Measurements from ENCODE around the gene P2RX1.

The P2RX1 gene

DNA sequence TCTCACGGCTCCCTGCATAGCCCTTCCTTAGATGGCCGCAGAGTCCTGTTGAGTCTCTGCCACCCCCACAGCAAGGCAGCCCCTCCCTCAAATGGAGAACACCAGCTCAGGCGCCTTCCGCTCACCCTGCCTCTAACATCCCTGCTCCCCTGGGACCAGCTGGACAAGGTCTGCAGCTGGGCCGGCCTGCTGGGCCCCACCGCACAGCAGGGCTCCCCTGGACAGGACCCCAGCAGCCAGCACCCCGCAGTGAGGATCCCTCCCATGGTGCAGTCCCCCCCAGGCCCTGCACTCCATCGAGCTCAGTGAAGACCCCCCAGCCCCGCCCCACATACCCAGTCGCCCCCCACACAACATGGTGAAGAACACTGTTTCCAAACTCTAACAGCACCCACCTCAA is 37.8 kb upstream of the P2RX1 start:
- Histone ChIP-seq H3K36me3 (ENCODE audit: control insufficient read depth, insufficient read depth, low read length) (peaks cover 19% of the 10 kb centered on the region), H3K27me3 (replicated peaks; ENCODE audit: control insufficient read depth, insufficient read depth, low read length) (no peaks in the 10 kb centered on the region), H3K4me3 (replicated peaks; ENCODE audit: low read depth, low read length) (no peak overlapping the region)
- TF ChIP-seq, protein P1, sequence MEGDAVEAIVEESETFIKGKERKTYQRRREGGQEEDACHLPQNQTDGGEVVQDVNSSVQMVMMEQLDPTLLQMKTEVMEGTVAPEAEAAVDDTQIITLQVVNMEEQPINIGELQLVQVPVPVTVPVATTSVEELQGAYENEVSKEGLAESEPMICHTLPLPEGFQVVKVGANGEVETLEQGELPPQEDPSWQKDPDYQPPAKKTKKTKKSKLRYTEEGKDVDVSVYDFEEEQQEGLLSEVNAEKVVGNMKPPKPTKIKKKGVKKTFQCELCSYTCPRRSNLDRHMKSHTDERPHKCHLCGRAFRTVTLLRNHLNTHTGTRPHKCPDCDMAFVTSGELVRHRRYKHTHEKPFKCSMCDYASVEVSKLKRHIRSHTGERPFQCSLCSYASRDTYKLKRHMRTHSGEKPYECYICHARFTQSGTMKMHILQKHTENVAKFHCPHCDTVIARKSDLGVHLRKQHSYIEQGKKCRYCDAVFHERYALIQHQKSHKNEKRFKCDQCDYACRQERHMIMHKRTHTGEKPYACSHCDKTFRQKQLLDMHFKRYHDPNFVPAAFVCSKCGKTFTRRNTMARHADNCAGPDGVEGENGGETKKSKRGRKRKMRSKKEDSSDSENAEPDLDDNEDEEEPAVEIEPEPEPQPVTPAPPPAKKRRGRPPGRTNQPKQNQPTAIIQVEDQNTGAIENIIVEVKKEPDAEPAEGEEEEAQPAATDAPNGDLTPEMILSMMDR (IDR thresholded peaks at IDR 0.05; ENCODE audit: insufficient read depth, low read length, poor library complexity, severe bottlenecking): no peak
- no peak for DNase-seq (ENCODE audit: extremely low read depth, insufficient read length)

DNA sequence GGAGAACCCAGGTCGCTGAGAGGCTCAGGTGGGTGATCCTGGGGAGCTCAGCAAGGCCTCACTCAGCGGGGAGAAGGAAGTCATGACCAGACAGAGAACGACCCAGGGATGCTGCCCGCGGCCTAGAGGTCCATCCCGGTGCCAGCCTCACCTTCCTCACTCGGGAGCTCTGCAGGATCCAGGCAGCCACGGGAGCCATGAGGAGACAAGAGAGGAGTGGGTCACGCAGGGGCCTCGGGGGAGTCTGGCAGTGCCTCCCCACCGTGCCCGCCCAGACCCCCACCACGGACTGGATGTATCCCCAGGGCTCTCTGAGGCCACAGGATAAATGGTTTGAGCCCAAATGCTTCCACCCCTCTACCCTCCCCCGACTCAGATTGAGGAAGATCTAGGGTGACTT is 37.3 kb upstream of the P2RX1 start:
- TF ChIP-seq, protein P1 (IDR thresholded peaks at IDR 0.05; ENCODE audit: insufficient read depth, low read length, poor library complexity, severe bottlenecking): no peak
- no peak for DNase-seq (ENCODE audit: extremely low read depth, insufficient read length)
- Histone ChIP-seq H3K4me3 (replicated peaks; ENCODE audit: low read depth, low read length) (no peak overlapping the region), H3K36me3 (ENCODE audit: control insufficient read depth, insufficient read depth, low read length) (peaks cover 19% of the 10 kb centered on the region), H3K27me3 (replicated peaks; ENCODE audit: control insufficient read depth, insufficient read depth, low read length) (no peaks in the 10 kb centered on the region)

- TF ChIP-seq, protein P1 (IDR thresholded peaks at IDR 0.05; ENCODE audit: insufficient read depth, low read length, poor library complexity, severe bottlenecking): no peak
- Histone ChIP-seq H3K36me3 (ENCODE audit: control insufficient read depth, insufficient read depth, low read length) (peaks cover 17% of the 10 kb centered on the region), H3K27me3 (replicated peaks; ENCODE audit: control insufficient read depth, insufficient read depth, low read length) (no peaks in the 10 kb centered on the region), H3K4me3 (replicated peaks; ENCODE audit: low read depth, low read length) (no peak overlapping the region)
- no peak for DNase-seq (ENCODE audit: extremely low read depth, insufficient read length)
These were observed 35.9 kb upstream of the P2RX1 start for GRCh38 chr17:3952186-3952585.

DNA sequence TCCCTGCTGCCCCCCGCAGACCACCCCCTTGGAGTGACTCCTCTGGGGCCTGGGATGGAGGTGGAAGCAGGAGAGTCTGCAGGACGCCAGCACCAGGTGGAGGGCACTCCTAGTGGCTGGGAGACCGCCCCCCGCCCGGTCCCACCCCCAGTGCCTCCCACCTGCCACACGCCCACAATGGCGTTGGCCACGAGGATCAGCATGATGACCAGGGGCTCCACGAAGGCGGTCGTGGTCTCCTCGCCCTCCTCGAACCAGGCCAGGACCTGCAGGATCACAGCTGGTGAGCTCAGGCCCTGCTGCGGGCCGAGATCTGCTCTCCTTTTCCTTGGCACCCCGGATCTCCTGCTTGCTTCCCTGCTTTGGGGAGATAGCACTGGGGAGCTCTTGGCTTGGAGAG is 35.2 kb upstream of the P2RX1 start:
- H3K27me3 ChIP-seq (replicated peaks; ENCODE audit: control insufficient read depth, insufficient read depth, low read length): no peaks in the 10 kb centered on the region
- H3K36me3 ChIP-seq (ENCODE audit: control insufficient read depth, insufficient read depth, low read length): peaks cover 22% of the 10 kb centered on the region
- TF ChIP-seq, protein P1 (IDR thresholded peaks at IDR 0.05; ENCODE audit: insufficient read depth, low read length, poor library complexity, severe bottlenecking): no peak
- DNase-seq (ENCODE audit: extremely low read depth, insufficient read length): no peak
- no peak overlapping the region for H3K4me3 ChIP-seq (replicated peaks; ENCODE audit: low read depth, low read length)

DNA sequence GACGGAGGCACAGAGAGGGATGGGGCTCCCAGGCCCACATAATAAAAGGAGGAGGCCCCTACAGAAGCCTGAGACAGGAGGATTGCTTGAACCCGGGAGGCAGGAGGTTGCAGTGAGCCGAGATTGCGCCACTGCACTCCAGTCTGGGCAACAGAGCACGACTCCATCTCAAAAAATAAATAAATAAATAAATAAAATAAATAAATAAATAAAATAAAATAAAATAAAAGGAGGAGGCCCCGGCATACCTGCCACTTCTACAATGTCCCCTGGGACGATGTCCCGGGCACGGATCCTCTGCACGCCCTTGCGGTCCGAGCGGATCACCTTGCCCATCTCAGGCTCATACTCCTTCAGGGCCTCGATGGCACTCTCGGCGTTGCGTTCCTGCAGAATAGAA is 34.7 kb upstream of the P2RX1 start:
- Histone ChIP-seq H3K36me3 (ENCODE audit: control insufficient read depth, insufficient read depth, low read length) (peaks cover 22% of the 10 kb centered on the region), H3K27me3 (replicated peaks; ENCODE audit: control insufficient read depth, insufficient read depth, low read length) (no peaks in the 10 kb centered on the region), H3K4me3 (replicated peaks; ENCODE audit: low read depth, low read length) (no peak overlapping the region)
- TF ChIP-seq, protein P1 (IDR thresholded peaks at IDR 0.05; ENCODE audit: insufficient read depth, low read length, poor library complexity, severe bottlenecking): no peak
- no peak for DNase-seq (ENCODE audit: extremely low read depth, insufficient read length)

GRCh38 chr17:3950584-3950983 is 34.3 kb upstream of the P2RX1 start:
- no peak overlapping the region for H3K4me3 ChIP-seq (replicated peaks; ENCODE audit: low read depth, low read length)
- H3K36me3 ChIP-seq (ENCODE audit: control insufficient read depth, insufficient read depth, low read length): peaks cover 24% of the 10 kb centered on the region
- DNase-seq (ENCODE audit: extremely low read depth, insufficient read length): no peak
- H3K27me3 ChIP-seq (replicated peaks; ENCODE audit: control insufficient read depth, insufficient read depth, low read length): no peaks in the 10 kb centered on the region
- TF ChIP-seq, protein P1 (IDR thresholded peaks at IDR 0.05; ENCODE audit: insufficient read depth, low read length, poor library complexity, severe bottlenecking): no peak
